A549 treated with Mapracorat at 1 μM for 4 hours (cell line): ENCODE data around the gene C4orf33. TPM values are rescaled to one million over a fixed set of nuclear protein-coding genes. Genes with fewer than 3 reads are reported as not detected.

ENCODE experiments used
- total RNA-seq: library from RNA; stranded (reverse); fragments of 200-300 nt; extraction: Qiagen RNA extraction; gene quantifications from 5 replicates; pipeline ENCODE4 v1.2.3, GENCODE V29; 2022

The C4orf33 gene, protein sequence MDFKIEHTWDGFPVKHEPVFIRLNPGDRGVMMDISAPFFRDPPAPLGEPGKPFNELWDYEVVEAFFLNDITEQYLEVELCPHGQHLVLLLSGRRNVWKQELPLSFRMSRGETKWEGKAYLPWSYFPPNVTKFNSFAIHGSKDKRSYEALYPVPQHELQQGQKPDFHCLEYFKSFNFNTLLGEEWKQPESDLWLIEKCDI
- 3.5 to 7.3 TPM (median 4.6 TPM) in 5 replicates for total RNA-seq

GRCh38 chr4:129095811-129096454 is at the start of gene C4orf33:
Gene C4orf33 (plus strand): TSS chr4:129096152. CDS start chr4:129102611, 6,459 bp downstream.

DNA sequence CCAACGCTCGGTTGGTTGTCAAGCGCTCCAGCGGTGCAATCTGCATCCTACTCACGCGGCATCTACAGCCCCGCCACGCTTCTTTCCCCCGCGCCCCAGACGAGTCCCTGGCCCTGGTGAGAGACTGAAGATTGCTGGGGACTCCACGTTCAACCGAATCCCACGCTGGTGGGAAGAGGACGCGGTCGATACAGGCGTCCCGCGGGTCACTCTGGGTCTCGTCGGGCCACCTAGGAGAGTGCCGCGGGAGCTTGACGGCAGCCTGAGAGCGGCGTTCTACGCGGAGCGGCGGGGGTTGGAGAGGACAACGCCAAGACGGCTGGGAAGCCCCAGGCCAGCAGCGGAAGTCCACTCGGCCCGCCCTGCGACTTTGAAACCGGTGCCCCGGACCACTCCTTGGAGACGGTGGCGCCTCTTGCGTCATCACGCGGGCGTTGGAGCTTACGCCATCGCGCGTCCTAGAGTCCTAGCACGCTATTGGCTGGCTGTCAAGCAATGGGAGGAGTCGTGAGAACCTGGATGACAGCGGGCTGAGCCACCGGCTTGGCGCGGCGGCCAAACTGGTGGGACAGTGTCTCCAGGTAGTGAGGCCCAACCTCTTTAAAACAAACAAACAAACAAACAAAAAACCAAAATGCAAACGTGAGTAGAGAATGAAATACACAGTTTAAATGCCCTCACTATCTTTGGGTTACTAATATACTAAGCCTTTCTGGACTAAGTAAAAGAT is 2.6 kb upstream of the C4orf33 start, which contains the start of gene SCLT1:
TSS of gene SCLT1 (minus strand) at position 349 of the 730 bp plus-strand sequence. CDS start 436 bp downstream, outside the sequence.

Other genes with a start within 250 kb of the C4orf33 start
- gene SCLT1, start 2.6 kb upstream of the C4orf33 start, total RNA-seq: 4.8 to 5.7 TPM (median 5.2 TPM) in 5 replicates